Uterus (tissue), 4 donors: ENCODE data around the gene DRD3. TPM values are rescaled to one million over a fixed set of nuclear protein-coding genes. Genes with fewer than 3 reads are reported as not detected.

ENCODE experiments used
- DNase-seq, 2 donors: peaks; one replicate each; pipeline ENCODE4 v3.0.0-alpha.2; 2019 to 2020
- H3K27ac ChIP-seq, 2 donors: fragments of 200-600 bp; sonication (generic); 1 replicate in 1 of 2; 2 replicates in 1 of 2; pipeline ENCODE4 v1.5.1; 2016 to 2018
- H3K27me3 ChIP-seq, 2 donors: fragments of 200-600 bp; sonication (generic); one replicate each; pipeline ENCODE4 v1.5.1; 2018 to 2019; ENCODE audit warnings: control low read depth in 1 of 2
- H3K36me3 ChIP-seq, 2 donors: fragments of 200-600 bp; sonication (generic); one replicate each; pipeline ENCODE4 v1.5.1; 2019; ENCODE audit warnings: control low read depth in 1 of 2
- H3K4me1 ChIP-seq, 2 donors: fragments of 200-600 bp; sonication (generic); one replicate each; pipeline ENCODE4 v1.5.1; 2018 to 2019; ENCODE audit warnings: control low read depth in 1 of 2
- H3K4me3 ChIP-seq, 2 donors: fragments of 200-600 bp; sonication (generic); 1 replicate in 1 of 2; 2 replicates in 1 of 2; pipeline ENCODE4 v1.5.1; 2018 to 2019; ENCODE audit warnings: mild to moderate bottlenecking in 1 of 2
- H3K9me3 ChIP-seq, 2 donors: fragments of 200-600 bp; sonication (generic); one replicate each; pipeline ENCODE4 v1.5.1; 2019; ENCODE audit warnings: control low read depth in 1 of 2
- POLR2A ChIP-seq, 2 donors: fragments of 450-650 bp; IDR thresholded peaks; one replicate each; pipeline ENCODE4 v1.6.1; 2016; ENCODE audit warnings: antibody characterized with exemption in 2 of 2, mild to moderate bottlenecking in 1 of 2, moderate library complexity in 1 of 2
- intact Hi-C: fragments of 100-400 bp; cut with DNase I; formaldehyde crosslinking; loops from one replicate; pipeline ENCODE4 v1.15.1; 2023; ENCODE audit warnings: low total_unique reads
- total RNA-seq, 4 donors: library from RNA; depleted of rRNA in 3 of 4; stranded (reverse); fragments of >200 nt in 3 of 4; gene quantifications; one replicate each; pipeline versions ENCODE4 v1.1.0 to v1.2.4, GENCODE V29; 2014 to 2023
- TF ChIP-seq, protein P1 (sequence below), 4 experiments: fragments of 200-600 bp in 2 of 4; fragments of 450-650 bp in 2 of 4; sonication (generic) in 2 of 4; IDR thresholded peaks; one replicate each; pipeline ENCODE4 v1.5.1; 2016 to 2019; ENCODE audit warnings: antibody characterized with exemption in 4 of 4, mild to moderate bottlenecking in 2 of 4, moderate library complexity in 1 of 4
- donor health status: DM: yes; HTN: yes; CAD: no.

The DRD3 gene
- total RNA-seq, 4 donors from 2014 or later = not detected

DNA sequence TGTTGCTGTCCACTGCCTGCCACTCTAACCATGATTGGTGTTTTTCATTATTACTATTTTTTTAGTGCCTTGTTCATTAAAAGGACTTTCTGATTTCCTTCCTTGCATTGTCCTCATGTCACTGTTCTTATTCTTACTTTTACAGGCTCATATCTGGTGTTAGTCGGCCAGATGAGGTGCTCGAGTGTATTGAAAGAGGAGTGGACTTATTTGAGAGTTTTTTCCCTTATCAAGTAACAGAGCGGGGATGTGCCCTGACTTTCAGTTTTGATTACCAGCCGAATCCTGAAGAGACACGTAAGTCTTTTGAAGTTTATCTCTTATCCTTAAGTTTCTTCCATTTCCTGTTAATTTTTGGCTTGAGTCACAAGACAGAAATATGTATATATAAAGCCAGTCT lies 99.1 kb downstream of the DRD3 start:
- no peak overlapping the region for H3K4me3 ChIP-seq
- TF ChIP-seq, protein P1, sequence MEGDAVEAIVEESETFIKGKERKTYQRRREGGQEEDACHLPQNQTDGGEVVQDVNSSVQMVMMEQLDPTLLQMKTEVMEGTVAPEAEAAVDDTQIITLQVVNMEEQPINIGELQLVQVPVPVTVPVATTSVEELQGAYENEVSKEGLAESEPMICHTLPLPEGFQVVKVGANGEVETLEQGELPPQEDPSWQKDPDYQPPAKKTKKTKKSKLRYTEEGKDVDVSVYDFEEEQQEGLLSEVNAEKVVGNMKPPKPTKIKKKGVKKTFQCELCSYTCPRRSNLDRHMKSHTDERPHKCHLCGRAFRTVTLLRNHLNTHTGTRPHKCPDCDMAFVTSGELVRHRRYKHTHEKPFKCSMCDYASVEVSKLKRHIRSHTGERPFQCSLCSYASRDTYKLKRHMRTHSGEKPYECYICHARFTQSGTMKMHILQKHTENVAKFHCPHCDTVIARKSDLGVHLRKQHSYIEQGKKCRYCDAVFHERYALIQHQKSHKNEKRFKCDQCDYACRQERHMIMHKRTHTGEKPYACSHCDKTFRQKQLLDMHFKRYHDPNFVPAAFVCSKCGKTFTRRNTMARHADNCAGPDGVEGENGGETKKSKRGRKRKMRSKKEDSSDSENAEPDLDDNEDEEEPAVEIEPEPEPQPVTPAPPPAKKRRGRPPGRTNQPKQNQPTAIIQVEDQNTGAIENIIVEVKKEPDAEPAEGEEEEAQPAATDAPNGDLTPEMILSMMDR (IDR thresholded peaks at IDR 0.05) = no peak
- TF ChIP-seq POLR2A (IDR thresholded peaks at IDR 0.05) = no peak
- no peaks in the 10 kb centered on the region for H3K27me3 ChIP-seq
- peaks cover 0 to 2% of the 10 kb centered on the region in 2 donors for H3K36me3 ChIP-seq
- intact Hi-C loops = no loop called here
- no peak for DNase-seq
- H3K27ac ChIP-seq = no peak overlapping the region
- H3K9me3 ChIP-seq = no peaks in the 10 kb centered on the region
- H3K4me1 ChIP-seq = no peaks in the 10 kb centered on the region

DNA sequence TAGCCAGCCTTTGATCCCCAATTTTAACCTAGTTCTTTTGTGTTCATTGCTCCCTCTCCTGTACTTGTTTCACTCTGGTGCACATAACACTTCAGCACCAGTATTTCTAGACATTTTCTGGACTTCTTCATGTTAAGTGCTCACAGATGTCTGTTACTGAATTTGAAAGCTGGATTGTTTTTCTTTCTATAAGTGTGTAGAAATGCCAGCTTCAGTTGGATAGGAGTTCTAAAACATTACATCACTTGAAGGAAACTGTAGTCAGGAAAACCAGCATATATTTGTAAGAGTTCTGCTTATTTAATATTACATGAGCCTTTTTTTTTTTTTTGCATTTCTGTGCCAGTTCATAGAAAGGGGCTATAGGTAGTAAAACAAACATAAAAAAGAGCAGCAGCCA lies 100.7 kb downstream of the DRD3 start:
- Histone ChIP-seq H3K27me3 (no peaks in the 10 kb centered on the region), H3K27ac (no peak overlapping the region), H3K9me3 (no peaks in the 10 kb centered on the region), H3K4me3 (no peak overlapping the region), H3K36me3 (peaks cover 0 to 2% of the 10 kb centered on the region in 2 donors), H3K4me1 (no peaks in the 10 kb centered on the region)
- no peak for TF ChIP-seq POLR2A (IDR thresholded peaks at IDR 0.05)
- TF ChIP-seq, protein P1 (IDR thresholded peaks at IDR 0.05) = no peak
- DNase-seq = no peak
- intact Hi-C loops = no loop called here

Other genes starting within 250 kb of the DRD3 start
- 10 to 100 TPM in 1 of 4 donors, 1 to 10 TPM in 2, under 1 TPM in 1; 0.29 to 10.8 (median 4.9) TPM for gene ZDHHC23, start 231.0 kb downstream of the DRD3 start, total RNA-seq
- 1 to 10 TPM; 4.1 to 9.8 (median 7.0) TPM for gene CCDC191, start 122.5 kb downstream of the DRD3 start, total RNA-seq
- 10 to 100 TPM in 3 of 4 donors, 1 to 10 TPM in 1; 2.4 to 54.5 (median 25.4) TPM for gene QTRT2, start 122.3 kb downstream of the DRD3 start, total RNA-seq
- gene ZNF80, start 58.5 kb upstream of the DRD3 start, total RNA-seq = not detected
- gene TIGIT, start 115.0 kb upstream of the DRD3 start, total RNA-seq = under 1 TPM in 2 of 4 donors, not detected in 2; 0.12 to 0.28 TPM